ENCODE measurements around the gene DIAPH1.
A peak's percentile ranks its signal among the peaks of the same experiment; 100 is the strongest.

DIAPH1 gene

GRCh38 chr5:141609044-141609443 lies 9.8 kb downstream of the DIAPH1 start:
- DNase-seq = no peak

- no peak for DNase-seq
Observed at GRCh38 chr5:141608557-141608956, 10.2 kb downstream of the DIAPH1 start.

DNA sequence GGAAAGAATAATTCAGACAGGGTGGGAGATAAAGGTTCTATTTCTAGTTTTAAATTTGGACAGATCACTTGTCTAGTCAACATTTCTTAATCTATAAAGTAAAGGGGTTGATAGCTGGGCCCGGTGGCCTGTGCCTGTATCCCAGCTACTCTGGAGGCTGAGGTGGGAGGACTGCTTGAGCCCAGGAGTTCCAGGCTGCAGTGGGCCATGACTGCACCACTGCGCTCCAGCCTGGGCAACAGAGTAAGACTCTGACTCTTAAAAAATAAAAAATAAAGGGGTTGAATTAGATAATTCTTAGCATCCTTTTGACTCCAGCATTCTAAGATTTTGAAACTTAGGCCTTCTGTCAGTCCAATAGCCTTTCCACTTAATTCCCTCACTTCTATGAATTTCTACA lies 10.8 kb downstream of the DIAPH1 start:
- DNase-seq = no peak

- peak; percentile 98 for DNase-seq
Observed at GRCh38 chr5:141605523-141606277, 13.1 kb downstream of the DIAPH1 start.

- peak; percentile 80 for DNase-seq
Observed at GRCh38 chr5:141603923-141604717, 14.7 kb downstream of the DIAPH1 start.

DNA sequence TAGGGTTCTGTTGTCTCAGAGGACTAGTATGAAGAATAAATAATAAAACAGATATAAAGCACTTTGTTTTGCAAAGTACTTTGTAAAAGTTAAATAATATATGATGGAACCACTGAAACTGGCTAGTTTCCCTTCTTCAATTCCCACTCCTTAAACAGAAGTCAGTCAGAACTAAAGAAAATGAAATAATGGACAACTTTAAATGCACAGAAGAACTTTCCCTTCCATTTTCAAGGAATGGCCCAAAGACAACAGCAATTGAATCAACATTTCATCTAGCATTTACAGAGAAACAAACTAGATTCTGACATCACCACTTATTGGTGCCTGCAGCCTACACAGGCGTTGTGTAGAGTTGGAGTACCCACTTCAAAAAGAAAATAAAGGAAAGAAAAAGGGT lies 16.2 kb downstream of the DIAPH1 start:
- no peak for DNase-seq

DNA sequence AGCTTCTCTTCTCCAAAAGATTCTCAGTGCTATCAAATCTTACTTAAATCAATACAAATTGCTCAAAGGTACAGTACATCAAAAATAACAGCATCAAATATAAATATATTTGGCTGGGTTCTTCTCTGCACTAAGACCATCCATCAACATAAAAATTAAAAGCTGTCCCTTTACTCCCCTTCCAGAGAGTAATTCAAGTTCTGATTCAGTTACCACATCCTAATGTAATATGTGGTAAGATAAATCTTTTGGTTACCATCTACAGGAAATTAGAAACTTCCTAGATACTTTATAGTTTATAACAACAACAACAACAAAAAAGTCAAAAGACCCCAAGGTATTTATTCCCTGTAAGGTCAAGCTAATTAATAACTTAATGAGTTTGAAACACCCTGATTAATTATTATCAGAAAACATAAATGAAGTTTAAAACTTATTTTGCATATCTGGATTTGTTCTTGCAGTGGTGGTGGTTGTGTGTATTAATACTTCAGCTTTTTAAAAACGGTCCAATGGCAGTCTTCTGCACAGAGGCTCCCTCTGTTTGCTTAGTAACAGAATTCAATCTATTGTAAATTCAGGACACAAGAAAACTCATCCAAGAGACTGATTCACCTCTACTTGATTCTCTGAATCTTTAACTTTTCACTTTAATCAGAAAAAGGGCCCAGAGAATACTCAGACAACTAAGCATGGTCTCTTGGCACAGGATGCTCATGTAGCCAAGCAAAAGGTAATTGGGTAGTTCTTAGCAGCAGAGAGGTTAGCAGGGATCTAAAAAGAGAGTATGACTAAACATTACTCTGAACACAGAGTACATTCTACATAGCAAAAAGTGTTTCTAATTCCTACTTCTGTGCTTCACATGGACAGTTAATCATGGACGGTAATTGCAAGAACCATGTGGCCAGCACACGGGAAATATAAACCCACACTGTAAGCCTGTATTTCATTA lies 20.1 kb downstream of the DIAPH1 start:
- no peak for DNase-seq

GRCh38 chr5:141597814-141598213 lies 21.0 kb downstream of the DIAPH1 start:
- no peak for DNase-seq

DNA sequence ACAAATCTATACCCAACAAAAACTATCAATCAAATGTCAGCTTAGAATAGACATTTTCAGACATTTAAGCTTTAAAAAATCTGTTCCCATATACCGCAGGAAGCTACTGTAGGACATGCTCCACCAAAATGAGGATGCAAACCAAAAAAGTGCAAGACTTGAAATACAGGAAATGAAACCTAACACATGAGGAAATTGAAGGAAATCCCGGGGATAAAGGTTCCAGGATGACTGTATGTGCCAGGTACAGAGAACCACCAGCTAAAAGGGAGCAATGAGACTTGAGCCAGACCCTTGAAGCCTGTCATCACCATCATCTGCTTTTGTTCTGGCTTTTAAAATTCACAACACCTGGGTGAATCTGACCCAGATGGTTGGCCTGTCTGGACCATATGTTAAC lies 21.4 kb downstream of the DIAPH1 start:
- DNase-seq = no peak

DNA sequence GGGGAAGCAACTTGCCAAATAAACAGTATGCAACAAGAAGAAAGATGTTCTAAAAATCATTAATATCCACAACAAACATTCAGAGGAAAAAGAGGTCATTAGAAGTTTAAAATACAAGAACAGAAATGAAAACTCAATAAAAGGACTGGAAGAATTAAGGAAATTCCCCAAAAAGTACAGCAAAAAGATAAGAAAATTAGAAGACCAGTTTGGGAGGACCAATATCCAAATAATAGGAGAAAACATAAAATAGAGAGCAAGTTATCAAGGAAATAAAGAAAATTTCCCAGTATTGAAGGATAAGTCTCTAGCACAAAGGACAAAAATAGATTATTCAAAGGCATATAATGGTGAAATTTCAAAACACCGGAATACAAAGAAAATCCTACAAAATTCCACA lies 21.9 kb downstream of the DIAPH1 start:
- no peak for DNase-seq

DNA sequence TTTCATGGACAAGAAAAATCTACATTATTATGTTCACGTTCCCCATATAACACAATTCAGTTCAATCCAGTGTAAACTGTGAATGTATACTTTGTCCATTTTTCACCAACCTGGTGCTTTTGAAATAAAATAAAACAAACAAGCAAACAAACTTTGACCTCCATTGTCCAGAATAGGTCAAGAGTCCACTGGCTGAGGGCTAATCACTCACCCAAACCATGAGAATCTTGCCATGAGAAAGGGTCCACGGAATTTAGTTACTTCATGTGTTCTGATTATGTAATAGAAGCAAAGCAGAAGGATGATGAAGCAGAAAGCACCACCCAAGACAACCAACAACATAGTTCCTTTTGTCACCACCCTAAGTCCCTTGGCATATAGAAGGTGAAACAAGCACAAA lies 28.7 kb downstream of the DIAPH1 start:
- DNase-seq = peak; percentile 53

- DNase-seq = no peak
Observed at GRCh38 chr5:141586246-141586645, 32.6 kb downstream of the DIAPH1 start.

GRCh38 chr5:141585594-141585993 lies 33.2 kb downstream of the DIAPH1 start:
- DNase-seq = no peak

DNA sequence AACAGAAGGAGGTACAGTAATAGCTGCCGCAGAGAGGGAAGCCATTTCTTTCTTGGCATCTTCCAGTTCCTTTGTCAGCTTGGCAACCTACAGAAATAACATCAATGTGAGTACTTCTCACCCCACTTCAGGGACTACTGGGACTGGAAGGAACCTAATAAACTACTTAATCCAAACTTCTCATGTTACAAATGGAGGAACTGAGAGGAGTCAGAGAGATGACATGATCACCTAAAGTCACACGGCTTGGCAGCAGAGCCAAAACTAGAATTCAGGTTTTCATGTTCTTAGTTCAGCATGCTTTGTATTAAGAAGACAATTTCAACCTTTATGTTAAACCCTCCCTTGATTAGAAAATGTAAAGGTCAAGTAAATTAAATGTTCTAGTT lies 44.7 kb downstream of the DIAPH1 start:
- DNase-seq = no peak

DNA sequence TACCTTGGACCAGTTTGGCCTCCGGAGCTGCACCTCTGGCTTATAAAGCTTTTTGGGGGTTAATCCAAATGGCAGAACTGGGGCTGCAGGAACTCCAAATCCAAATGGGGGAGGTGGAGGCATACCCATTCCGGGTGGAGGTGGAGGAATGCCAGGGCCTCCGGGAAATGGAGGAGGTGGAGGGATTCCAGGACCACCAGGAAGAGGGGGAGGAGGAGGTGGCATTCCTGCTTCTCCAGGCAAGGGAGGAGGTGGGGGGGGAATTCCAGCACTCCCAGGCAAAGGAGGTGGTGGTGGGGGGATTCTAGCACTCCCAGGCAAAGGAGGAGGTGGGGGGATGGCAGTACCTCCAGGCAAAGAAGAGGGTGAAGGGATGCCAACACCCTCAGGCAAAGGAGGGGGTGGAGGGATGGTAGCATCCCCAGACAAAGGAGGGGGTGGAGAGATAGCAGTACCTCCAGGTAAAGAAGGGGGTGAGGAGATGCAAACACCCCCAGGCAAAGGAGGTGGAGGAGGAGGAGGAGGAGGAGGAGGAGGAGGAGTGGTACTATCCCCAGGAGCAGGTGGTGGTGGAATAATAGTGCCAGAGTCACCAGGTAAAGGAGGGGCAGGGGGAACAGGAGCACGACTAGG lies 45.2 kb downstream of the DIAPH1 start:
- no peak for DNase-seq

- peak; percentile 69 for DNase-seq
Observed at GRCh38 chr5:141570655-141571054, 48.1 kb downstream of the DIAPH1 start.

DNA sequence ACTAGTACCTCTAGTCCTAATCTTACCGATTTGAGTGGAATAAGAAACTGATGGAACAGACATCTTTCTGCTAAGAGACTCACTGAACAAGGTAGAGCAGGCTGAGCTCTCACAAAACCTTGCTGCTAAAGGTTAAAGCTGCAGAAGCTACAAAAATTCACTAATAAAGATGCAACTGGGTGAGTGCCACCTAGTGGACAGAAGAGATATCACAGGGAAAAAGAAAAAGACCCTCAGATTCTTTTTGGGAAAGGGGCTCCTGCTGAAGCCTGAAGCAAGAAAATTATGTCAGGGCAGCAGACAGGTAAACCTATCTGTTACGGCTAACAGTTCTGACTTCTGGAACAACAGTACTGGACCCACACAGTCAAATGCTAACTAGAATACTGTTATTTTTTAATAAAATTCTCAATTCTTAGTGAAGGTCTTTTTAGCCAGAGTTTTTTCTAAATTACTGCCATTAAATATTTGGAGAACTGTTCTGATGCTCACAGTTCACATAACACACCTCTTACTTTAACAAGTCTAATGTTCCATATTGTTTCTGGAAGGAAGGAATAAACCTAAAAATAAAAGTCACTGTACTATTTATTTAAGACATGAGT lies 51.2 kb downstream of the DIAPH1 start:
- peak; percentile 50 for DNase-seq

- no peak for DNase-seq
Observed at GRCh38 chr5:141565826-141566570, 52.8 kb downstream of the DIAPH1 start.

DNA sequence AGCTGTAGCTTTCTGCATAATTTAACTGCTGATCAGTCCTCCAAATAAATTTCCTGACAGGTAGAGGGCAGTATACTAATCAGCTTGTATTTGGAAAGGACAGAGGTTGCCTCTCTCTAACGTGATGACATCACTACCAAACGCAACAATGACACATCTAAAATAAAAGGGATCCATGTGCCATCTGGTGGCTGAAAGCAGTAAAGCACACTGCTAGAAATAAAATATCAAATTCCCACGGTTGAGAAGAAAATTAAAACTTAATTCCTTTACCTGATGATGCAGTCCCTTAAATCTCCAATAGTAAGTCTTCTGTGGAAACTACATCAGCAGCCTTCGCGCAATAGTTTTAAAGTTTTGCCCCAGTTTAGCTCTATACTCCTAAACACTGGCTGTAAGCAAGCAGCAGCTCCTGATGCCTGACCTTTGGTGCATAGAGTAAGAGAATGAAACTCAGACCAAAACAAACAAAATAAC lies 54.5 kb downstream of the DIAPH1 start:
- peak; percentile 97 for DNase-seq

- DNase-seq = peak; percentile 66
Observed at GRCh38 chr5:141560725-141561483, 57.9 kb downstream of the DIAPH1 start.

- no peak for DNase-seq
Observed at GRCh38 chr5:141560151-141560550, 58.6 kb downstream of the DIAPH1 start.

Data from hematopoietic multipotent progenitor cell treated with erythropoietin and hydrocortisone succinate and interleukin-3 and kit ligand, for 4 days (in vitro differentiated cells).